CD1c-positive myeloid dendritic cell (primary cell): Measurements from ENCODE around the gene C9orf50.
A peak's percentile ranks its signal among the peaks of the same experiment; 100 is the strongest.
"Not testable (repeated sequence)": the region's sequence is repeated elsewhere in the genome, so short reads cannot be mapped to it uniquely, and the experiment has no call there.

Experiments used
- DNase-seq: peaks from one replicate; pipeline ENCODE4 v3.0.0-alpha.2; 2016; ENCODE audit errors: extremely low spot score

The C9orf50 gene

GRCh38 chr9:129648092-129648763 lies 27.3 kb upstream of the C9orf50 start:
- no peak for DNase-seq

- no peak for DNase-seq
These were observed 26.7 kb upstream of the C9orf50 start for GRCh38 chr9:129647635-129648034.

- no peak for DNase-seq
These were observed 25.8 kb upstream of the C9orf50 start for GRCh38 chr9:129646654-129647053.

- DNase-seq = no peak
These were observed 25.4 kb upstream of the C9orf50 start for GRCh38 chr9:129646252-129646651.

DNA sequence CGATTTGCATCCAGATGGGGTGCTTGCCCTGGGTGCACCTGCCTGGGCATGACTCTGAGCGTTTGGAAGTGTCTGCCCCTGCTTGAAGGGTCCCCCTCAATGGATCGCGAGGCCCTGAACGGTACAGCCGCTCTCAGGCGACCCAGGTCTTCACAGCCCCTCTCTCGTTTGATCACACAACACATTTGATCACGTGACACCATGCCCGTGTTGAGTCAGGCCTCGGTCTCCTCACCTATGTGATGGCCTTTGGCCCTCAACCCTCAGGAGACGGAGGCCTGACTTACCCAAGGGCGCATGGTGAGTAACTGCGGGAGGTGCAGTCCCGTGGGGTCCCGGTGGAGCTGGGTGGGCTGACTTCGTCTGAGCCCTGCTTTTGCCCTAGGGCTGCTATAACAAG lies 24.0 kb upstream of the C9orf50 start:
- DNase-seq = no peak

- no peak for DNase-seq
These were observed 23.5 kb upstream of the C9orf50 start for GRCh38 chr9:129644365-129644764.

DNA sequence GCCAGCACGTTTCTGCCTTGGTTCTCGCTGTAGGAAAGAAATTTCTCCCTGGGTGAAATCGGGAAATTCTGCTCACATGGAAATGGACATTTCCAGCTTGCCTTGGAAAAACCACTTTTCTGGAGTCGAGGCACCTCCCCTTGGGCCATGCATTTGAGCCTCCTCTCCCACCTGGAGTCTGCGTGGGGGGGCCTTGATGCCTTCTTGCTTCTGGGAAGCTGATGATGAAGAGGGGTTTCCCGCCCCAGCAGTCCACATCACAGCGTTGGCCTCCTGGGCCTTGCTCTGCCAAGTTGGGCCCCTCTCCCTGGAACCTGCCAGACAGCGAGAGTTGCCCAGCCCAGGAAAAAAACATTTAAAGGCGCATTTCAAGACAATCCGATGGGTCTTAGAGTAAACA lies 22.8 kb upstream of the C9orf50 start:
- DNase-seq = no peak

DNA sequence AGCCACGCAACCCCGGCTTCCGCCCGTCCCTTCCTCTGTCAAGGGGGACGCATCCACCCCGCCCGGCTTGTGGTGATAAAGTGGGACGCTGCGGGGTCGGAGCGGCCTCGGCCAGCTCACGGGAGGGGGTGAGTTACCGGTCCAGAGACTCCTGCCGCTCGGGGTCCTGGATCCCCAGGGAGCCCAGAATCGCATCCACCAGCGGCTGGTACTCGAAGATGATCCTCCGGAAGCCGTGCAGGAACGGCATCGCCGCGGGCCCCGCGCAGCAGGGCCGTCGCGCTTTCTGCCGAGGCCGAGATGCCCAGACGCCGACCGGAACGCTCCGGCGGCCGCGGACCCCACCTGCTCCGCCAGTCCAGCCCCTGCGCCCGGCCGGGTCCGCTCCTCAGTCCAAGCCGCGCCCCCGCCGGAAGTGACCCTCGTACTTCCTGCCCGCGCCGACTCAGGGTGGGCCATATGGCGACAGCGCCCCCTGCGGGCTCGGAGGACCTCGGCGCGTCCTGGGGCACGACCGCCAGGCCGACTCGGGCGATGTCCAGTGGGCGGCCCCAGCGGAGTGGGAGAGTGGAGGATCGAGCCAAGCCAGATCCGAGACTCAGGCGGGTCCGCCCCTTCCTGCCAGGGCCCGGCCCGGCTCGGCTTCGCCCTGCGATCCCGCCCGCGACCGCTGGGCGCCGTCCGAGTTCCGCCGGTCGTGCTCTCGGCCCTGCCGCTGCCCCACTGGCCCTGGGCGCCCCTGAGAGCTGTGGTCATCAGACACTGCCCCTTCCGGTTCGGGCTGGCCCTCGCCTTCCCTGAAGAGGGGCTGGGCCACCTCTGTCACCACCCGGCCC lies 21.1 kb upstream of the C9orf50 start, which contains the start of gene ASB6:
ASB6 (minus strand) TSS at position 402 of the 836 bp plus-strand sequence; CDS start at position 250, 152 bp downstream.
- peak; percentile 98 for DNase-seq

DNA sequence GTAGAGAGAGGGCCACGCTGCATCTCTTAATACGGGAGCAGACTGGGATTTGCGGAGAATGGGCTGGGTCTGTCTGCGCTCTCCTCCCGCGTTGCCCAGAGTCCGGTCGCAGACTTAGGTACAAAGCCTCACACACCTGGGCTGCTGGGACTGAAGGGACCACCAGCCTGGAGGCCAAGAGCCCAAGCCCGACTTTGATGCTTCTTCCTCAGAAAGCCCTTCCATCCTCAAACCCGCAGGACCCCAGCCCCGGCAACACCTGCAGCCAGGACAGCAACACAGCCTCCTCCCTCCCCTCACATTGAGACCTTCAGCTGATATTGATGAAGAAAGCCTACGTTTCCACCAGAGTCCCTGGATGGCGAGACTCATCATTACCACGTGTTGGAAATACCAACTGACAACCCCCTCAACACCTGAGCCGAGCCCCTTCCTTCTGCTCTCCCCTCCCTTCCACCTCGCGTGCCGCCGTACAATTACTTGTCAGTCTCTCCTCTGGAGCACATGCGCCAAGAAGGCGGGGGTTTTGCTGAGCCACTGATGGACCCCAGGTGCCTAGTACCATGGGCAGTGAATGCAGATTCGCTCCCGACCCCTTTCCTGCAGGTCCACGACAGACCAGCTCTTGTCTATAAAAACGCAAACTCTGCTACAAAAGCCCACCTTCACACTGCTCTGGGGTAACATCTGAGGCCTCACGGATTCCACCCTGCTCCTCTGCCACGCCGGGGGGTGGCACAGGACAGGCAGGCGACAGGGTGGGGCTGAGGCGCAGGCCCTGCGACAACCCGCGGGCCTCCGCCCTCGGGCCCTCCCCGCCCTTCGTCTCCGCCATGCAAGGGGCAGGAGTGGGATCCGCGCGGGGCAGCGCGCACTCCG lies 20.2 kb upstream of the C9orf50 start:
- no peak for DNase-seq

- peak; percentile 10 for DNase-seq
These were observed 19.4 kb upstream of the C9orf50 start for GRCh38 chr9:129640086-129640870.

GRCh38 chr9:129639756-129640085 lies 18.8 kb upstream of the C9orf50 start:
- DNase-seq = no peak

- no peak for DNase-seq
These were observed 18.2 kb upstream of the C9orf50 start for GRCh38 chr9:129639034-129639630.

GRCh38 chr9:129637673-129638439 lies 17.0 kb upstream of the C9orf50 start:
- peak; percentile 81 for DNase-seq

- peak; percentile 25 for DNase-seq
These were observed 16.2 kb upstream of the C9orf50 start for GRCh38 chr9:129637102-129637501.

GRCh38 chr9:129636343-129636742 lies 15.4 kb upstream of the C9orf50 start:
- not testable (repeated sequence) for DNase-seq

GRCh38 chr9:129635099-129636065 lies 14.5 kb upstream of the C9orf50 start:
- DNase-seq = peak; percentile 29

DNA sequence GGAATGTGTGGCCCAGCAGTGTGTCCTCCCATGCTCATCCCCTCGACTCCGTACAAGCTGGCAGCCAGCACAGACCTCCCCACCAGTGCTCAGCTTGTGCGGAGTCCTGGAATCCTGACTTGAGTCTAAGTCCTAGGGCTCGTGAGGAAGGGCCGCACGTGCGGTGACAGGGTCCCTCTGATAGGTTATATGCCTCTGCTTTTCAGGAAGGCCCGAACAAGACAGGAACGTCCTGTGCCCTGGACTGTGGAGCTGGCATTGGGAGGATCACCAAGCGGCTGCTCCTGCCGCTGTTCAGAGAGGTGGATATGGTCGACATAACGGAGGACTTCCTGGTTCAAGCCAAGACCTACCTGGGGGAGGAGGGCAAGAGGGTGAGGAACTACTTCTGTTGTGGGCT lies 12.9 kb upstream of the C9orf50 start:
- DNase-seq = no peak

- DNase-seq = no peak
These were observed 12.3 kb upstream of the C9orf50 start for GRCh38 chr9:129633207-129633606.

- DNase-seq = no peak
These were observed 11.6 kb upstream of the C9orf50 start for GRCh38 chr9:129632460-129632859.
